GM12801 (cell line): ENCODE data around the gene ULK4.

Experiments
- TF ChIP-seq, protein P1 (sequence below): IDR thresholded peaks from one replicate; pipeline ENCODE4 v1.5.1; 2011; ENCODE audit warnings: control low read depth; ENCODE audit not compliant: insufficient read length; ENCODE audit errors: extremely low read depth

ULK4 gene

DNA sequence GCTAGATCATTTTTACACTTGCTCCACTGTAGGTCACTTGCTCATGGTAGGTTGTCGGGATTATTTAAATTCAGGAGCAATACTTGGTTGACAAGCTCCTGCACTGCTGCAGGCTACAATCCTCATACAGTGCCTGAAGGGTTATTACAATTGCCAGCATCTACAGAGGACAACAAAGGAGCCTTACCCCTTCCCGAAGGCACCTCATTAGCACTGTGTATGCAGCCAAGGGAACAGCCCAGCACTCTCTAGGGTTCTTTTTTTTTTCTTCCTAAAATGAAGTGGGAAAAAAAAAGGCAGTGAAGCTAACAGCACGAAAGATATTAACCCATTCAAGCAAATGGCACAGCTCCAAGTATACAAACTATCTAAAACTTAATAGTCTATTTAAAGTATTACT, 142.7 kb downstream of the ULK4 start:
- TF ChIP-seq, protein P1, sequence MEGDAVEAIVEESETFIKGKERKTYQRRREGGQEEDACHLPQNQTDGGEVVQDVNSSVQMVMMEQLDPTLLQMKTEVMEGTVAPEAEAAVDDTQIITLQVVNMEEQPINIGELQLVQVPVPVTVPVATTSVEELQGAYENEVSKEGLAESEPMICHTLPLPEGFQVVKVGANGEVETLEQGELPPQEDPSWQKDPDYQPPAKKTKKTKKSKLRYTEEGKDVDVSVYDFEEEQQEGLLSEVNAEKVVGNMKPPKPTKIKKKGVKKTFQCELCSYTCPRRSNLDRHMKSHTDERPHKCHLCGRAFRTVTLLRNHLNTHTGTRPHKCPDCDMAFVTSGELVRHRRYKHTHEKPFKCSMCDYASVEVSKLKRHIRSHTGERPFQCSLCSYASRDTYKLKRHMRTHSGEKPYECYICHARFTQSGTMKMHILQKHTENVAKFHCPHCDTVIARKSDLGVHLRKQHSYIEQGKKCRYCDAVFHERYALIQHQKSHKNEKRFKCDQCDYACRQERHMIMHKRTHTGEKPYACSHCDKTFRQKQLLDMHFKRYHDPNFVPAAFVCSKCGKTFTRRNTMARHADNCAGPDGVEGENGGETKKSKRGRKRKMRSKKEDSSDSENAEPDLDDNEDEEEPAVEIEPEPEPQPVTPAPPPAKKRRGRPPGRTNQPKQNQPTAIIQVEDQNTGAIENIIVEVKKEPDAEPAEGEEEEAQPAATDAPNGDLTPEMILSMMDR = no peak

DNA sequence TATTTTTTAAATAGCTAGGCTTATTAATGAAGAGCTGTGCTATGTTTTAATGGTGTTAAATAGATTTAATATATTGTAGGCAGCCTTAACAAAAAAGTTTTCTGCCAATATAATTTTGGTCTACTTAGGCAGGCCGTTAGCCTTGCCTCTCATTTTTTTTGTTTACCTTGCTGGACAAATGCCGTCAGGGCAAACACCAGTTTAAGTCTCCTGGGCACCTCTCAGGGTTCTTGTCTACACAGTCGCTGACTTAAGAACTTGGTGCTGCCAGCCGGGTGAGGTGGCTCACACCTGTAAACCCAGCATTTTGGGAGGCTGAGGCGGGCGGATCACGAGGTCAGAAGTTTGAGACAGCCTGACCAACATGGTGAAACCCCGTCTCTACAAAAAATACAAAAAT, 153.3 kb downstream of the ULK4 start:
- TF ChIP-seq, protein P1 = no peak

DNA sequence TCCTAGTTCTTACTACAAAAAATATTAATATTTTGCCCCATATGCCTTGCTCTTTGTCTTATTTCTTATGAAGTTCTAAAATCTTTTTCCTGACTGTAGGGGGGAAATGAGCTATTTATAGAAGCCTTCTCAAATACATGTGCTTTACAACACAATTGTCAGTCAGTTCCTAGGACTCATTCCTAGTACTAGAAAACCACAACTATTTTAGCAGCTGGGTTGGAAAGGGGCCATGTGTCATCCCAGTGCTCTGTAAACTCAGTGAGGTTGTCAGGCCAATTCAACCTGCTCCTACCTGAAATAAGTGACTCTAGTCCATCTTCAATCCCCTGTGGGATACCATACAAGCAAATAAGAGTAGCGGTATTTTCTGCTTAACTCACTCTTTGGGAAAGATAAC, 153.8 kb downstream of the ULK4 start:
- TF ChIP-seq, protein P1 = no peak

DNA sequence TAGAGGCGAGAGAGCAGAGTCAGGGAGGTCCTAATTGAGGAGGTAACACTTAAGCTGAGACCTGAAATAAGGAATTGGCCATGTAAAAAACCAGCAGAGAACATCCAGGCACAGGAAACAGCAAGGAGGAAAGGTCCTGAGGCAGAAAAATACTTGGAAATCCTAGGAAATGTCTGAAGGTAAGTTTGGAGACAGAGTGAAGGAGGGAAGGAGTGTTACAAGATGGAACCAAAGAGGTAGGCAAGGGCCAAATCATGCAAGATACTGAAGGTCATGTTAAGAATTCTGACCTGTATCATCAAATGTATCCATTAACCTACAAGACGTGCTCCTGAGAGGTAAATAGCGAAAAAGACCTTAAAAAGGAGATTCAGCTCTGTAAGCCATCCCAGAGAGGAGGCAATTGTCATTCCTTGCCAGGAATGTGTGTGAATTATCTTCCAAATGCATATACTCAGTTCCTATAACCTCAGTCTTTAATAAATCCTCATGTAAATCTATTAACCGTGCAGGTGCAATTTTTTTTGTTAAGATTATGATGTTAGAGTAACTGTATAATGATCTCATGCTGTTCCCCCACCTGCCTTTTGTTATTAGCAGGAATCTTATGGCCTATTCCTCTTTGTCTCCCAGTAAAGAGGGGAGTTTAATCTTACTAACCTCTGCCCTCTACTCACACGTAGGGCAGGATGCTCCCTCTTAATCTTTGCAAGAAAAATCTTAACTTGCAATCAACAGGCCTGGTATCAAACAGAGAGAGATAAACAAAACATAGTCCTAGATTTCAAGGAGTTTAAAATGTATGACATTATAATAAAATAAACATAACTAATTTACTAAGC, 166.9 kb downstream of the ULK4 start:
- TF ChIP-seq, protein P1 = no peak

- TF ChIP-seq, protein P1 = no peak
Measured at GRCh38 chr3:41792806-41793205, 169.1 kb downstream of the ULK4 start.

GRCh38 chr3:41769106-41769505, 192.8 kb downstream of the ULK4 start:
- TF ChIP-seq, protein P1 = no peak

GRCh38 chr3:41768363-41768762, 193.5 kb downstream of the ULK4 start:
- TF ChIP-seq, protein P1 = no peak
